H9 (cell line): ENCODE data around the gene MYT1. TPM values are rescaled to one million over a fixed set of nuclear protein-coding genes. Genes with fewer than 3 reads are reported as not detected.

Source experiments
- DNase-seq: peaks from one replicate; pipeline ENCODE4 v3.0.0-alpha.2; 2017
- H2AFZ ChIP-seq: one replicate; pipeline ENCODE4 v1.6.1; 2013; ENCODE audit warnings: mild to moderate bottlenecking, low read length, control low read depth, moderate library complexity
- H2AK5ac ChIP-seq: 2 replicates; pipeline ENCODE4 v1.6.1; 2013; ENCODE audit warnings: low read length, control low read depth, mixed read lengths; ENCODE audit not compliant: insufficient read length
- H2BK120ac ChIP-seq: one replicate; pipeline ENCODE4 v1.6.1; 2013; ENCODE audit warnings: low read depth, mild to moderate bottlenecking, low read length, control low read depth, inconsistent platforms; ENCODE audit not compliant: poor library complexity, severe bottlenecking
- H2BK12ac ChIP-seq: 2 replicates; pipeline ENCODE4 v1.6.1; 2013; ENCODE audit warnings: low read length, control low read depth, mixed read lengths, low read depth; ENCODE audit not compliant: insufficient read length
- H2BK15ac ChIP-seq: 2 replicates; pipeline ENCODE4 v1.6.1; 2013; ENCODE audit warnings: low read depth, low read length, control low read depth
- H2BK20ac ChIP-seq: one replicate; pipeline ENCODE4 v1.6.1; 2013; ENCODE audit warnings: low read depth, mild to moderate bottlenecking, low read length, control low read depth, inconsistent platforms; ENCODE audit not compliant: poor library complexity, severe bottlenecking
- H2BK5ac ChIP-seq: 2 replicates; pipeline ENCODE4 v1.6.1; 2013; ENCODE audit warnings: low read length, control low read depth, mixed read lengths; ENCODE audit not compliant: insufficient read length
- H3K14ac ChIP-seq: 2 replicates; pipeline ENCODE4 v1.6.1; 2013; ENCODE audit warnings: low read length, control low read depth; ENCODE audit not compliant: insufficient read depth
- H3K18ac ChIP-seq: 2 replicates; pipeline ENCODE4 v1.6.1; 2013; ENCODE audit warnings: low read depth, mild to moderate bottlenecking, mixed read lengths, low read length, control low read depth; ENCODE audit not compliant: insufficient read length
- H3K23ac ChIP-seq: 2 replicates; pipeline ENCODE4 v1.6.1; 2013; ENCODE audit warnings: low read length, control low read depth, mixed read lengths, low read depth; ENCODE audit not compliant: insufficient read length
- H3K23me2 ChIP-seq: 2 replicates; pipeline ENCODE4 v1.6.1; 2013; ENCODE audit warnings: low read depth, mild to moderate bottlenecking, mixed read lengths, low read length, control low read depth; ENCODE audit not compliant: insufficient read length, poor library complexity, severe bottlenecking
- H3K27ac ChIP-seq: 2 replicates; pipeline ENCODE4 v1.5.1; 2013; ENCODE audit warnings: low read length, control low read depth, mixed read lengths, low read depth; ENCODE audit not compliant: insufficient read length
- H3K27me3 ChIP-seq: 2 replicates; pipeline ENCODE4 v1.6.1; 2013; ENCODE audit warnings: low read length, control low read depth, inconsistent platforms; ENCODE audit not compliant: insufficient read depth
- H3K4ac ChIP-seq: 2 replicates; pipeline ENCODE4 v1.6.1; 2013; ENCODE audit warnings: low read depth, mild to moderate bottlenecking, control low read depth, inconsistent platforms, low read length, moderate library complexity
- H3K4me1 ChIP-seq: 2 replicates; pipeline ENCODE4 v1.6.1; 2013; ENCODE audit warnings: low read length, control low read depth, inconsistent platforms; ENCODE audit not compliant: insufficient read depth
- H3K4me2 ChIP-seq: 2 replicates; pipeline ENCODE4 v1.6.1; 2013; ENCODE audit warnings: low read length, control low read depth, mixed read lengths; ENCODE audit not compliant: insufficient read length, insufficient read depth
- H3K56ac ChIP-seq: 2 replicates; pipeline ENCODE4 v1.6.1; 2013; ENCODE audit warnings: low read depth, mild to moderate bottlenecking, mixed read lengths, low read length, control low read depth; ENCODE audit not compliant: insufficient read length
- H3K79me1 ChIP-seq: 2 replicates; pipeline ENCODE4 v1.6.1; 2013; ENCODE audit warnings: low read depth, mild to moderate bottlenecking, moderate library complexity, low read length, control low read depth, inconsistent platforms; ENCODE audit not compliant: insufficient read depth, poor library complexity, severe bottlenecking
- H3K79me2 ChIP-seq: 2 replicates; pipeline ENCODE4 v1.6.1; 2013; ENCODE audit warnings: low read length, control low read depth, inconsistent platforms; ENCODE audit not compliant: insufficient read depth
- H3K9ac ChIP-seq: 2 replicates; pipeline ENCODE4 v1.6.1; 2013; ENCODE audit warnings: low read length, control low read depth, mixed read lengths; ENCODE audit not compliant: insufficient read length; ENCODE audit errors: extremely low read depth
- H3K9me3 ChIP-seq: one replicate; pipeline ENCODE4 v1.6.1; 2013; ENCODE audit warnings: low read depth, low read length, inconsistent platforms; ENCODE audit not compliant: control insufficient read depth
- H3T11ph ChIP-seq: one replicate; pipeline ENCODE4 v1.6.1; 2013; ENCODE audit warnings: mild to moderate bottlenecking, low read length, control low read depth, inconsistent platforms
- H4K20me1 ChIP-seq: one replicate; pipeline ENCODE4 v1.6.1; 2013; ENCODE audit not compliant: control insufficient read depth, insufficient read length, insufficient read depth
- H4K5ac ChIP-seq: 2 replicates; pipeline ENCODE4 v1.6.1; 2013; ENCODE audit warnings: low read depth, mild to moderate bottlenecking, mixed read lengths, low read length, control low read depth; ENCODE audit not compliant: insufficient read length
- H4K8ac ChIP-seq: replicated peaks from 2 replicates; pipeline ENCODE4 v1.6.1; 2013; ENCODE audit warnings: low read length, control low read depth, mixed read lengths, low read depth; ENCODE audit not compliant: insufficient read length
- H4K91ac ChIP-seq: 2 replicates; pipeline ENCODE4 v1.6.1; 2013; ENCODE audit warnings: low read depth, mild to moderate bottlenecking, moderate library complexity, mixed read lengths, low read length, control low read depth; ENCODE audit not compliant: insufficient read length
- H3K27ac Mint-ChIP-seq, 3 experiments: 2 replicates in 2 of 3; 3 replicates in 1 of 3; pipeline ENCODE4 v1.8.0; 2020 to 2021; ENCODE audit warnings: mixed read lengths in 3 of 3, mild to moderate bottlenecking in 1 of 3, moderate library complexity in 1 of 3
- H3K27me3 Mint-ChIP-seq: 2 replicates; pipeline ENCODE4 v1.8.0; 2021; ENCODE audit warnings: low read depth, mild to moderate bottlenecking, moderate library complexity, mixed read lengths
- H3K36me3 Mint-ChIP-seq, 3 experiments: 2 replicates in 2 of 3; 3 replicates in 1 of 3; pipeline ENCODE4 v1.8.0; 2020 to 2021; ENCODE audit warnings: low read depth in 3 of 3, mixed read lengths in 3 of 3; ENCODE audit not compliant: insufficient read depth in 1 of 3
- H3K4me1 Mint-ChIP-seq, 2 experiments: 2 replicates each; pipeline ENCODE4 v1.8.0; 2020; ENCODE audit warnings: mixed read lengths in 2 of 2
- H3K4me3 Mint-ChIP-seq, 2 experiments: 2 replicates in 1 of 2; 3 replicates in 1 of 2; pipeline ENCODE4 v1.8.0; 2020 to 2021; ENCODE audit warnings: mild to moderate bottlenecking in 2 of 2, mixed read lengths in 2 of 2, moderate library complexity in 1 of 2
- H3K9me3 Mint-ChIP-seq, 2 experiments: 2 replicates in 1 of 2; 3 replicates in 1 of 2; pipeline ENCODE4 v1.8.0; 2020; ENCODE audit warnings: mild to moderate bottlenecking in 2 of 2, mixed read lengths in 2 of 2, moderate library complexity in 1 of 2
- WGBS: extraction: QIAGEN DNeasy Blood & Tissue Kit; methylation state at CpG from one replicate; pipeline ENCODE4 v1.1.7; 2013; ENCODE audit warnings: missing lambda C conversion rate, low lambda C conversion rate, mixed read lengths; ENCODE audit not compliant: insufficient read length; ENCODE audit errors: extremely low coverage; 5-methylcytosine and 5-hydroxymethylcytosine counted together
- total RNA-seq: library from RNA; stranded (reverse); gene quantifications from 2 replicates; pipeline ENCODE4 v1.2.1, GENCODE V29; 2021
- TF ChIP-seq, protein P1 (sequence below): fragments of 200-600 bp; sonication (generic); conservative IDR thresholded peaks from 3 replicates; pipeline ENCODE4 v1.8.0; 2021; ENCODE audit warnings: antibody characterized with exemption, mild to moderate bottlenecking

MYT1 gene
- total RNA-seq, 1 experiment from 2014 or later = 0.79 TPM

DNA sequence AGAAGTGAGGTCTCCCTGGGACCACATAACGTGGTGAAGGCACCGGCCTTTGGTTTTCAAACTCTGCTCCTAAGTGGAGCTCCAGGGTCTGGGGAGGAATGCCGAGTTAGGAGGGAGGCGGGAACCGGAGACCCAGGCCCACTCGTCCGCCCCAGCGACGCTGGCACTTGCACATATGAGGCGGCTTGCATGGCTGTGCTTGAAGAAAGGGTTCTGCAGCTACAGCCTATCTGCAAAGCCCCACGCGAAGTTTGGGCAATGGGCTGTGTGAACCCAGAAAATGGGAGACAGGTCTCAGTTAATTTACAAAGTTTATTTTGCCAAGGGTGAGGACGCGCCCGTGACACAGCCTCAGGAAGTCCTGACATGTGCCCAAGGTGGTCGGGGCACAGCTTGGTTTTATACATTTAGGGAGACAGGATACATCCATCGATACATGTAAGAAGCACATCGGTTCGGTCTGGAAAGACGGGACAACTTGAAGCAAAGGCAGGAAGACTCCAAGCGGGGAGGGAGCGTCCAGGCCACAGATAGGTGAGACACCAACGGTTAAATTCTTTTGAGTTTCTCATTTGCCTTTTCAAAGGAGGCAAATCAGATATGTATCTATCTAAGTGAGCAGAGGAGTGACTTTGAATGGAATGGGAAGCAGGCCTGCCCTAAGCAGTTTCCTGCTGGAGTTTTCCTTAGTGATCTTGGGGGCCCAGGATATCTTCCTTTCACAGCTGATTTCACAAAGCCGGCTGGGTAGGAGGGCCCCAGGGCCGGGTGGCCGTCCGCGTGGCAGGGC, 90.5 kb downstream of the MYT1 start:
- H3K27ac ChIP-seq = no peak overlapping the region
- no peak overlapping the region for H3K56ac ChIP-seq
- Mint-ChIP-seq H3K36me3 (0 out of 7 replicates have a peak, but pooled peaks cover 0 to 2% (median 0%) of the 10 kb centered on the region in 3 experiments), H3K4me3 (peak overlapping the region; percentile 45 to 68), H3K27ac (no peak overlapping the region), H3K9me3 (no peaks in the 10 kb centered on the region), H3K4me1 (peaks cover 32 to 35% of the 10 kb centered on the region in 2 experiments), H3K27me3 (peaks cover 28% of the 10 kb centered on the region)
- no peak overlapping the region for H2BK120ac ChIP-seq
- H3K9me3 ChIP-seq = no peaks in the 10 kb centered on the region
- no peaks in the 10 kb centered on the region for H3K4me1 ChIP-seq
- no peaks in the 10 kb centered on the region; the same call in 1 of the 2 replicates for H3K27me3 ChIP-seq
- TF ChIP-seq, protein P1, sequence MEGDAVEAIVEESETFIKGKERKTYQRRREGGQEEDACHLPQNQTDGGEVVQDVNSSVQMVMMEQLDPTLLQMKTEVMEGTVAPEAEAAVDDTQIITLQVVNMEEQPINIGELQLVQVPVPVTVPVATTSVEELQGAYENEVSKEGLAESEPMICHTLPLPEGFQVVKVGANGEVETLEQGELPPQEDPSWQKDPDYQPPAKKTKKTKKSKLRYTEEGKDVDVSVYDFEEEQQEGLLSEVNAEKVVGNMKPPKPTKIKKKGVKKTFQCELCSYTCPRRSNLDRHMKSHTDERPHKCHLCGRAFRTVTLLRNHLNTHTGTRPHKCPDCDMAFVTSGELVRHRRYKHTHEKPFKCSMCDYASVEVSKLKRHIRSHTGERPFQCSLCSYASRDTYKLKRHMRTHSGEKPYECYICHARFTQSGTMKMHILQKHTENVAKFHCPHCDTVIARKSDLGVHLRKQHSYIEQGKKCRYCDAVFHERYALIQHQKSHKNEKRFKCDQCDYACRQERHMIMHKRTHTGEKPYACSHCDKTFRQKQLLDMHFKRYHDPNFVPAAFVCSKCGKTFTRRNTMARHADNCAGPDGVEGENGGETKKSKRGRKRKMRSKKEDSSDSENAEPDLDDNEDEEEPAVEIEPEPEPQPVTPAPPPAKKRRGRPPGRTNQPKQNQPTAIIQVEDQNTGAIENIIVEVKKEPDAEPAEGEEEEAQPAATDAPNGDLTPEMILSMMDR = no peak
- H4K5ac ChIP-seq = no peak overlapping the region
- peaks cover 5% of the 10 kb centered on the region; the same call in 1 of the 2 replicates for H3K79me2 ChIP-seq
- DNase-seq = no peak
- H2BK5ac ChIP-seq = no peak overlapping the region
- H2AFZ ChIP-seq = no peak overlapping the region
- H3T11ph ChIP-seq = no peak overlapping the region
- peaks cover 3% of the 10 kb centered on the region for H3K79me1 ChIP-seq
- no peak overlapping the region for H2BK12ac ChIP-seq
- H3K23ac ChIP-seq = no peak overlapping the region
- H2BK15ac ChIP-seq = no peak overlapping the region
- H3K9ac ChIP-seq = no peak overlapping the region
- no peak overlapping the region for H4K8ac ChIP-seq
- H3K14ac ChIP-seq = peak overlapping the region; percentile 33; the same call in 1 of the 2 replicates
- H4K20me1 ChIP-seq = no peaks in the 10 kb centered on the region
- no peak overlapping the region for H2BK20ac ChIP-seq
- H2AK5ac ChIP-seq = no peak overlapping the region
- H3K4me2 ChIP-seq = peak overlapping the region; percentile 17
- H3K23me2 ChIP-seq = peaks cover 12% of the 10 kb centered on the region
- no peak overlapping the region for H3K4ac ChIP-seq
- WGBS = no CpG with 5 or more reads among the region's 28 CpGs
- H3K18ac ChIP-seq = no peak overlapping the region
- H4K91ac ChIP-seq = no peak overlapping the region
